ENCODE results near the gene PHF19. TPM values are rescaled to one million over a fixed set of nuclear protein-coding genes. Genes with fewer than 3 reads are reported as not detected.

PHF19 gene
- total and polyA plus RNA-seq, 8 donors: 37.0 to 55.0 (median 45.7) TPM

- DNase-seq: no peak
- Histone ChIP-seq H3K36me3 (peaks cover 0 to 63% of the 10 kb centered on the region in 2 donors), H3K4me1 (peaks cover 0 to 16% of the 10 kb centered on the region in 2 donors), H3K27me3 (no peaks in the 10 kb centered on the region), H3K4me3 (no peak overlapping the region), H3K9me3 (no peaks in the 10 kb centered on the region), H3K27ac (no peak overlapping the region)
- no peak for ATAC-seq
- intact Hi-C loops (cut with DNase I): no loop called here
- TF ChIP-seq CTCF (IDR thresholded peaks at IDR 0.05): no peak
These were observed 12.3 kb downstream of the PHF19 start for GRCh38 chr9:120864719-120865118.

- DNase-seq (no peak), ATAC-seq (no peak)
- Histone ChIP-seq H3K36me3 (peaks cover 0 to 72% of the 10 kb centered on the region in 2 donors), H3K4me3 (no peak overlapping the region), H3K27ac (no peak overlapping the region), H3K4me1 (peaks cover 0 to 9% of the 10 kb centered on the region in 2 donors), H3K9me3 (no peaks in the 10 kb centered on the region), H3K27me3 (no peaks in the 10 kb centered on the region)
- TF ChIP-seq CTCF (IDR thresholded peaks at IDR 0.05): no peak
- intact Hi-C loops (cut with DNase I): no loop called here
These were observed 13.2 kb downstream of the PHF19 start for GRCh38 chr9:120863833-120864232.

- H3K4me1 ChIP-seq: peaks cover 0 to under 1% of the 10 kb centered on the region in 2 donors
- intact Hi-C loops (cut with DNase I): no loop called here
- H3K27ac ChIP-seq: no peak overlapping the region
- H3K36me3 ChIP-seq: peaks cover 0 to 83% of the 10 kb centered on the region in 2 donors
- DNase-seq (no peak), ATAC-seq (no peak)
- no peak overlapping the region for H3K4me3 ChIP-seq
- no peaks in the 10 kb centered on the region for H3K27me3 ChIP-seq
- H3K9me3 ChIP-seq: no peaks in the 10 kb centered on the region
- no peak for TF ChIP-seq CTCF (IDR thresholded peaks at IDR 0.05)
These were observed 14.5 kb downstream of the PHF19 start for GRCh38 chr9:120862452-120862851.

GRCh38 chr9:120861935-120862334 is 15.1 kb downstream of the PHF19 start:
- no peak for DNase-seq
- no peak for TF ChIP-seq CTCF (IDR thresholded peaks at IDR 0.05)
- H3K27me3 ChIP-seq: no peaks in the 10 kb centered on the region
- no peaks in the 10 kb centered on the region for H3K9me3 ChIP-seq
- H3K4me3 ChIP-seq: no peak overlapping the region
- intact Hi-C loops (cut with DNase I): no loop called here
- no peak overlapping the region for H3K27ac ChIP-seq
- no peak for ATAC-seq
- peaks cover 0 to 88% of the 10 kb centered on the region in 2 donors for H3K36me3 ChIP-seq
- H3K4me1 ChIP-seq: no peaks in the 10 kb centered on the region

- no peak overlapping the region for H3K27ac ChIP-seq
- H3K4me3 ChIP-seq: no peak overlapping the region
- DNase-seq (no peak), ATAC-seq (no peak)
- intact Hi-C loops (cut with DNase I): no loop called here
- no peak for TF ChIP-seq CTCF (IDR thresholded peaks at IDR 0.05)
- no peaks in the 10 kb centered on the region for H3K27me3 ChIP-seq
- no peaks in the 10 kb centered on the region for H3K9me3 ChIP-seq
- H3K36me3 ChIP-seq: peaks cover 0 to 78% of the 10 kb centered on the region in 2 donors
- no peaks in the 10 kb centered on the region for H3K4me1 ChIP-seq
These were observed 16.9 kb downstream of the PHF19 start for GRCh38 chr9:120860083-120860482.

Data from left lung (tissue), 10 donors.